H9 (cell line): Measurements from ENCODE around the gene USP5. TPM values are rescaled to one million over a fixed set of nuclear protein-coding genes. Genes with fewer than 3 reads are reported as not detected.

ENCODE experiments used
- DNase-seq: peaks from one replicate; pipeline ENCODE4 v3.0.0-alpha.2; 2017
- H2AFZ ChIP-seq: one replicate; pipeline ENCODE4 v1.6.1; 2013; ENCODE audit warnings: mild to moderate bottlenecking, low read length, control low read depth, moderate library complexity
- H2AK5ac ChIP-seq: 2 replicates; pipeline ENCODE4 v1.6.1; 2013; ENCODE audit warnings: low read length, control low read depth, mixed read lengths; ENCODE audit not compliant: insufficient read length
- H2BK120ac ChIP-seq: one replicate; pipeline ENCODE4 v1.6.1; 2013; ENCODE audit warnings: low read depth, mild to moderate bottlenecking, low read length, control low read depth, inconsistent platforms; ENCODE audit not compliant: poor library complexity, severe bottlenecking
- H2BK12ac ChIP-seq: 2 replicates; pipeline ENCODE4 v1.6.1; 2013; ENCODE audit warnings: low read length, control low read depth, mixed read lengths, low read depth; ENCODE audit not compliant: insufficient read length
- H2BK15ac ChIP-seq: 2 replicates; pipeline ENCODE4 v1.6.1; 2013; ENCODE audit warnings: low read depth, low read length, control low read depth
- H2BK20ac ChIP-seq: one replicate; pipeline ENCODE4 v1.6.1; 2013; ENCODE audit warnings: low read depth, mild to moderate bottlenecking, low read length, control low read depth, inconsistent platforms; ENCODE audit not compliant: poor library complexity, severe bottlenecking
- H2BK5ac ChIP-seq: 2 replicates; pipeline ENCODE4 v1.6.1; 2013; ENCODE audit warnings: low read length, control low read depth, mixed read lengths; ENCODE audit not compliant: insufficient read length
- H3K14ac ChIP-seq: 2 replicates; pipeline ENCODE4 v1.6.1; 2013; ENCODE audit warnings: low read length, control low read depth; ENCODE audit not compliant: insufficient read depth
- H3K18ac ChIP-seq: 2 replicates; pipeline ENCODE4 v1.6.1; 2013; ENCODE audit warnings: low read depth, mild to moderate bottlenecking, mixed read lengths, low read length, control low read depth; ENCODE audit not compliant: insufficient read length
- H3K23ac ChIP-seq: 2 replicates; pipeline ENCODE4 v1.6.1; 2013; ENCODE audit warnings: low read length, control low read depth, mixed read lengths, low read depth; ENCODE audit not compliant: insufficient read length
- H3K23me2 ChIP-seq: 2 replicates; pipeline ENCODE4 v1.6.1; 2013; ENCODE audit warnings: low read depth, mild to moderate bottlenecking, mixed read lengths, low read length, control low read depth; ENCODE audit not compliant: insufficient read length, poor library complexity, severe bottlenecking
- H3K27ac ChIP-seq: 2 replicates; pipeline ENCODE4 v1.5.1; 2013; ENCODE audit warnings: low read length, control low read depth, mixed read lengths, low read depth; ENCODE audit not compliant: insufficient read length
- H3K27me3 ChIP-seq: 2 replicates; pipeline ENCODE4 v1.6.1; 2013; ENCODE audit warnings: low read length, control low read depth, inconsistent platforms; ENCODE audit not compliant: insufficient read depth
- H3K4ac ChIP-seq: 2 replicates; pipeline ENCODE4 v1.6.1; 2013; ENCODE audit warnings: low read depth, mild to moderate bottlenecking, control low read depth, inconsistent platforms, low read length, moderate library complexity
- H3K4me1 ChIP-seq: 2 replicates; pipeline ENCODE4 v1.6.1; 2013; ENCODE audit warnings: low read length, control low read depth, inconsistent platforms; ENCODE audit not compliant: insufficient read depth
- H3K4me2 ChIP-seq: 2 replicates; pipeline ENCODE4 v1.6.1; 2013; ENCODE audit warnings: low read length, control low read depth, mixed read lengths; ENCODE audit not compliant: insufficient read length, insufficient read depth
- H3K56ac ChIP-seq: 2 replicates; pipeline ENCODE4 v1.6.1; 2013; ENCODE audit warnings: low read depth, mild to moderate bottlenecking, mixed read lengths, low read length, control low read depth; ENCODE audit not compliant: insufficient read length
- H3K79me1 ChIP-seq: 2 replicates; pipeline ENCODE4 v1.6.1; 2013; ENCODE audit warnings: low read depth, mild to moderate bottlenecking, moderate library complexity, low read length, control low read depth, inconsistent platforms; ENCODE audit not compliant: insufficient read depth, poor library complexity, severe bottlenecking
- H3K79me2 ChIP-seq: 2 replicates; pipeline ENCODE4 v1.6.1; 2013; ENCODE audit warnings: low read length, control low read depth, inconsistent platforms; ENCODE audit not compliant: insufficient read depth
- H3K9ac ChIP-seq: 2 replicates; pipeline ENCODE4 v1.6.1; 2013; ENCODE audit warnings: low read length, control low read depth, mixed read lengths; ENCODE audit not compliant: insufficient read length; ENCODE audit errors: extremely low read depth
- H3K9me3 ChIP-seq: one replicate; pipeline ENCODE4 v1.6.1; 2013; ENCODE audit warnings: low read depth, low read length, inconsistent platforms; ENCODE audit not compliant: control insufficient read depth
- H3T11ph ChIP-seq: one replicate; pipeline ENCODE4 v1.6.1; 2013; ENCODE audit warnings: mild to moderate bottlenecking, low read length, control low read depth, inconsistent platforms
- H4K20me1 ChIP-seq: one replicate; pipeline ENCODE4 v1.6.1; 2013; ENCODE audit not compliant: control insufficient read depth, insufficient read length, insufficient read depth
- H4K5ac ChIP-seq: 2 replicates; pipeline ENCODE4 v1.6.1; 2013; ENCODE audit warnings: low read depth, mild to moderate bottlenecking, mixed read lengths, low read length, control low read depth; ENCODE audit not compliant: insufficient read length
- H4K8ac ChIP-seq: replicated peaks from 2 replicates; pipeline ENCODE4 v1.6.1; 2013; ENCODE audit warnings: low read length, control low read depth, mixed read lengths, low read depth; ENCODE audit not compliant: insufficient read length
- H4K91ac ChIP-seq: 2 replicates; pipeline ENCODE4 v1.6.1; 2013; ENCODE audit warnings: low read depth, mild to moderate bottlenecking, moderate library complexity, mixed read lengths, low read length, control low read depth; ENCODE audit not compliant: insufficient read length
- H3K27ac Mint-ChIP-seq, 3 experiments: 2 replicates in 2 of 3; 3 replicates in 1 of 3; pipeline ENCODE4 v1.8.0; 2020 to 2021; ENCODE audit warnings: mixed read lengths in 3 of 3, mild to moderate bottlenecking in 1 of 3, moderate library complexity in 1 of 3
- H3K27me3 Mint-ChIP-seq: 2 replicates; pipeline ENCODE4 v1.8.0; 2021; ENCODE audit warnings: low read depth, mild to moderate bottlenecking, moderate library complexity, mixed read lengths
- H3K36me3 Mint-ChIP-seq, 3 experiments: 2 replicates in 2 of 3; 3 replicates in 1 of 3; pipeline ENCODE4 v1.8.0; 2020 to 2021; ENCODE audit warnings: low read depth in 3 of 3, mixed read lengths in 3 of 3; ENCODE audit not compliant: insufficient read depth in 1 of 3
- H3K4me1 Mint-ChIP-seq, 2 experiments: 2 replicates each; pipeline ENCODE4 v1.8.0; 2020; ENCODE audit warnings: mixed read lengths in 2 of 2
- H3K4me3 Mint-ChIP-seq, 2 experiments: 2 replicates in 1 of 2; 3 replicates in 1 of 2; pipeline ENCODE4 v1.8.0; 2020 to 2021; ENCODE audit warnings: mild to moderate bottlenecking in 2 of 2, mixed read lengths in 2 of 2, moderate library complexity in 1 of 2
- H3K9me3 Mint-ChIP-seq, 2 experiments: 2 replicates in 1 of 2; 3 replicates in 1 of 2; pipeline ENCODE4 v1.8.0; 2020; ENCODE audit warnings: mild to moderate bottlenecking in 2 of 2, mixed read lengths in 2 of 2, moderate library complexity in 1 of 2
- CTCF ChIP-seq: fragments of 200-600 bp; sonication (generic); conservative IDR thresholded peaks from 3 replicates; pipeline ENCODE4 v1.8.0; 2021; ENCODE audit warnings: antibody characterized with exemption, mild to moderate bottlenecking
- WGBS: extraction: QIAGEN DNeasy Blood & Tissue Kit; methylation state at CpG from one replicate; pipeline ENCODE4 v1.1.7; 2013; ENCODE audit warnings: missing lambda C conversion rate, low lambda C conversion rate, mixed read lengths; ENCODE audit not compliant: insufficient read length; ENCODE audit errors: extremely low coverage; 5-methylcytosine and 5-hydroxymethylcytosine counted together
- total RNA-seq: library from RNA; stranded (reverse); gene quantifications from 2 replicates; pipeline ENCODE4 v1.2.1, GENCODE V29; 2021

Gene USP5
- total RNA-seq, 1 experiment from 2014 or later: 143 TPM

- Histone ChIP-seq H4K5ac (no peak overlapping the region), H3K9ac (no peak overlapping the region), H2BK120ac (no peak overlapping the region), H3K27me3 (peaks cover 4% of the 10 kb centered on the region; the same call in 1 of the 2 replicates), H2AK5ac (no peak overlapping the region), H3T11ph (no peak overlapping the region), H4K8ac (no peak overlapping the region), H2BK5ac (no peak overlapping the region), H3K23ac (no peak overlapping the region), H2BK15ac (no peak overlapping the region), H3K56ac (no peak overlapping the region), H3K4ac (no peak overlapping the region), H4K20me1 (peaks cover 2% of the 10 kb centered on the region), H3K14ac (no peak overlapping the region), H4K91ac (no peak overlapping the region), H3K4me1 (peaks cover 7% of the 10 kb centered on the region; the same call in 1 of the 2 replicates), H2BK20ac (no peak overlapping the region), H3K4me2 (no peak overlapping the region), H3K27ac (no peak overlapping the region), H3K23me2 (peaks cover 8% of the 10 kb centered on the region), H3K18ac (no peak overlapping the region), H3K79me2 (no peaks in the 10 kb centered on the region), H2BK12ac (no peak overlapping the region), H3K9me3 (no peaks in the 10 kb centered on the region), H2AFZ (no peak overlapping the region), H3K79me1 (no peaks in the 10 kb centered on the region)
- no CpG with 5 or more reads among the region's 5 CpGs for WGBS
- peaks cover 59 to 62% of the 10 kb centered on the region in 2 experiments for H3K4me1 Mint-ChIP-seq
- peaks cover 0 to 2% of the 10 kb centered on the region in 2 experiments; a peak in 1 of 5 replicates for H3K9me3 Mint-ChIP-seq
- TF ChIP-seq CTCF: no peak
- peaks cover 66% of the 10 kb centered on the region for H3K27me3 Mint-ChIP-seq
- no peak overlapping the region; a peak in 1 of 7 replicates for H3K27ac Mint-ChIP-seq
- DNase-seq: no peak
- peaks cover 8 to 12% (median 10%) of the 10 kb centered on the region in 3 experiments; a peak in 6 of 7 replicates for H3K36me3 Mint-ChIP-seq
- peak overlapping the region in 1 of 2 experiments; percentile 85; a peak in 2 of 5 replicates for H3K4me3 Mint-ChIP-seq
Measured at GRCh38 chr12:6820166-6820565, 31.8 kb upstream of the USP5 start.
